ENCODE measurements around the gene CCS.

DNA sequence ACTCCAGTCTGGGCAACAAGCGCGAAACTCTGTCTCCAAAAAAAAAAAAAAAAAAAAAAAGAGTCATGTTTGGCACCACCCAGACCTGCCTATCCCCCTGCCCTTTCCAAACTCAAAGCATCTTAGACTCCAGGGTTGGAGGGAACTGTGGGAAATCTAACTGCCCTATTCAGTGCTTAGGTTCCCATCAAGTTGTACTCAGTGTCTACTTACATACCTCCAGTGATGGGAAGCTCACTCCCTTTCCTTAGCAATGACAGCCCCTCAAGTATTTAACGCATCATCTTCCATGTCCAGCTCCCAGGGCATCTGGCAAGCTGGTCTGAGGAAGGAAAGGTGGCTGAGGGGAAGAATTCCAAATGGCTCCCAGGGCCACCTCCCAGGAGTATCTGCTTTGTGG lies 43.3 kb upstream of the CCS start:
- TF ChIP-seq, protein P1, sequence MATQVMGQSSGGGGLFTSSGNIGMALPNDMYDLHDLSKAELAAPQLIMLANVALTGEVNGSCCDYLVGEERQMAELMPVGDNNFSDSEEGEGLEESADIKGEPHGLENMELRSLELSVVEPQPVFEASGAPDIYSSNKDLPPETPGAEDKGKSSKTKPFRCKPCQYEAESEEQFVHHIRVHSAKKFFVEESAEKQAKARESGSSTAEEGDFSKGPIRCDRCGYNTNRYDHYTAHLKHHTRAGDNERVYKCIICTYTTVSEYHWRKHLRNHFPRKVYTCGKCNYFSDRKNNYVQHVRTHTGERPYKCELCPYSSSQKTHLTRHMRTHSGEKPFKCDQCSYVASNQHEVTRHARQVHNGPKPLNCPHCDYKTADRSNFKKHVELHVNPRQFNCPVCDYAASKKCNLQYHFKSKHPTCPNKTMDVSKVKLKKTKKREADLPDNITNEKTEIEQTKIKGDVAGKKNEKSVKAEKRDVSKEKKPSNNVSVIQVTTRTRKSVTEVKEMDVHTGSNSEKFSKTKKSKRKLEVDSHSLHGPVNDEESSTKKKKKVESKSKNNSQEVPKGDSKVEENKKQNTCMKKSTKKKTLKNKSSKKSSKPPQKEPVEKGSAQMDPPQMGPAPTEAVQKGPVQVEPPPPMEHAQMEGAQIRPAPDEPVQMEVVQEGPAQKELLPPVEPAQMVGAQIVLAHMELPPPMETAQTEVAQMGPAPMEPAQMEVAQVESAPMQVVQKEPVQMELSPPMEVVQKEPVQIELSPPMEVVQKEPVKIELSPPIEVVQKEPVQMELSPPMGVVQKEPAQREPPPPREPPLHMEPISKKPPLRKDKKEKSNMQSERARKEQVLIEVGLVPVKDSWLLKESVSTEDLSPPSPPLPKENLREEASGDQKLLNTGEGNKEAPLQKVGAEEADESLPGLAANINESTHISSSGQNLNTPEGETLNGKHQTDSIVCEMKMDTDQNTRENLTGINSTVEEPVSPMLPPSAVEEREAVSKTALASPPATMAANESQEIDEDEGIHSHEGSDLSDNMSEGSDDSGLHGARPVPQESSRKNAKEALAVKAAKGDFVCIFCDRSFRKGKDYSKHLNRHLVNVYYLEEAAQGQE (IDR thresholded peaks at IDR 0.05; ENCODE audit: low read depth) = no peak
- TF ChIP-seq TEAD4 (IDR thresholded peaks at IDR 0.05) = no peak
- TF ChIP-seq, protein P2, sequence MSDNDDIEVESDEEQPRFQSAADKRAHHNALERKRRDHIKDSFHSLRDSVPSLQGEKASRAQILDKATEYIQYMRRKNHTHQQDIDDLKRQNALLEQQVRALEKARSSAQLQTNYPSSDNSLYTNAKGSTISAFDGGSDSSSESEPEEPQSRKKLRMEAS (IDR thresholded peaks at IDR 0.05) = no peak
- TF ChIP-seq TCF12 (IDR thresholded peaks at IDR 0.05; ENCODE audit: low read depth) = no peak
- no peak for TF ChIP-seq EGR1 (IDR thresholded peaks at IDR 0.05)
- TF ChIP-seq CEBPB (IDR thresholded peaks at IDR 0.05) = no peak
- no peak for TF ChIP-seq EP300 (IDR thresholded peaks at IDR 0.05; ENCODE audit: borderline replicate concordance)
- TF ChIP-seq CREB1 (IDR thresholded peaks at IDR 0.05; ENCODE audit: low read depth) = no peak
- TF ChIP-seq TAF1 (IDR thresholded peaks at IDR 0.05; ENCODE audit: low read depth) = no peak
